Neural cell (in vitro differentiated cells): ENCODE data around the gene PLCB4. TPM values are rescaled to one million over a fixed set of nuclear protein-coding genes. Genes with fewer than 3 reads are reported as not detected.

Experiments used
- H2AFZ ChIP-seq: fragments of 200-600, 300-800 bp; sonication (generic), shearing (Covaris generic); 2 replicates; pipeline ENCODE4 v1.6.0; 2014; ENCODE audit warnings: low read depth, mild to moderate bottlenecking, antibody characterized with exemption, low read length, moderate library complexity
- H3F3A ChIP-seq: fragments of 200-600 bp; shearing (Covaris generic); 2 replicates; pipeline ENCODE4 v1.6.1; 2016; ENCODE audit warnings: mild to moderate bottlenecking, moderate library complexity, mixed read lengths, antibody characterized with exemption, low read length; ENCODE audit not compliant: insufficient read depth, poor library complexity, severe bottlenecking
- H3K27ac ChIP-seq: fragments of 200-600, 300-800 bp; sonication (generic), shearing (Covaris generic); 2 replicates; pipeline ENCODE4 v1.5.1; 2014; ENCODE audit warnings: mild to moderate bottlenecking, low read length, moderate library complexity
- H3K27me3 ChIP-seq: fragments of 300-800, 200-600 bp; sonication (generic), shearing (Covaris generic); 2 replicates; pipeline ENCODE4 v1.6.0; 2014; ENCODE audit warnings: mild to moderate bottlenecking, low read depth, low read length, moderate library complexity; ENCODE audit not compliant: insufficient read depth
- H3K36me3 ChIP-seq: fragments of 300-800, 200-600 bp; sonication (generic), shearing (Covaris generic); 2 replicates; pipeline ENCODE4 v1.5.1; 2014; ENCODE audit warnings: mild to moderate bottlenecking, antibody characterized with exemption, low read length, moderate library complexity; ENCODE audit not compliant: insufficient read depth
- H3K4me2 ChIP-seq: fragments of 300-800, 200-600 bp; sonication (generic), shearing (Covaris generic); 2 replicates; pipeline ENCODE4 v1.6.0; 2014; ENCODE audit warnings: mild to moderate bottlenecking, low read length
- H3K4me3 ChIP-seq: fragments of 300-800, 200-600 bp; sonication (generic), shearing (Covaris generic); 2 replicates; pipeline ENCODE4 v1.5.1; 2014; ENCODE audit warnings: mild to moderate bottlenecking, low read length, moderate library complexity
- H3K79me2 ChIP-seq: fragments of 200-600 bp; shearing (Covaris generic); replicated peaks from 2 replicates; pipeline ENCODE4 v1.6.0; 2014; ENCODE audit warnings: mild to moderate bottlenecking, low read length, moderate library complexity; ENCODE audit not compliant: insufficient read depth
- H3K9ac ChIP-seq: fragments of 300-800, 200-600 bp; sonication (generic), shearing (Covaris generic); 2 replicates; pipeline ENCODE4 v1.6.1; 2016; ENCODE audit warnings: mild to moderate bottlenecking, low read length, mixed read lengths
- H3K9me2 ChIP-seq: fragments of 200-600 bp; shearing (Covaris generic); 2 replicates; pipeline ENCODE4 v1.6.1; 2016; ENCODE audit warnings: mild to moderate bottlenecking, low read length, mixed read lengths; ENCODE audit not compliant: insufficient read depth
- H3K9me3 ChIP-seq: fragments of 200-600, 300-800 bp; sonication (generic), shearing (Covaris generic); 2 replicates; pipeline ENCODE4 v1.6.1; 2016; ENCODE audit warnings: mild to moderate bottlenecking, mixed run types, low read length, moderate library complexity, mixed read lengths
- H4K20me1 ChIP-seq: fragments of 200-600 bp; shearing (Covaris generic); 2 replicates; pipeline ENCODE4 v1.6.1; 2016; ENCODE audit warnings: mild to moderate bottlenecking, mixed run types; ENCODE audit not compliant: insufficient read depth
- EP300 ChIP-seq: fragments of 450-650 bp; conservative IDR thresholded peaks from 2 replicates; pipeline ENCODE4 v1.6.1; 2014; ENCODE audit warnings: antibody characterized with exemption, mild to moderate bottlenecking, moderate library complexity; ENCODE audit not compliant: poor library complexity, severe bottlenecking
- EZH2 ChIP-seq: fragments of 200-600, 300-800 bp; shearing (Covaris generic), sonication (generic); IDR thresholded peaks from 2 replicates; pipeline ENCODE4 v1.6.1; 2014; ENCODE audit warnings: antibody characterized with exemption, low read length, borderline replicate concordance, mild to moderate bottlenecking; ENCODE audit not compliant: insufficient read depth, poor library complexity, severe bottlenecking
- MXI1 ChIP-seq: fragments of 450-650 bp; conservative IDR thresholded peaks from 2 replicates; pipeline ENCODE4 v1.6.1; 2014; ENCODE audit warnings: antibody characterized with exemption, mild to moderate bottlenecking; ENCODE audit not compliant: poor library complexity, severe bottlenecking
- POLR2AphosphoS5 ChIP-seq: IDR thresholded peaks from 2 replicates; pipeline ENCODE4 v1.6.1; 2012
- RAD21 ChIP-seq: fragments of 450-650 bp; conservative IDR thresholded peaks from 2 replicates; pipeline ENCODE4 v1.6.1; 2014; ENCODE audit warnings: antibody characterized with exemption, mild to moderate bottlenecking, moderate library complexity
- SMC3 ChIP-seq: fragments of 450-650 bp; conservative IDR thresholded peaks from 2 replicates; pipeline ENCODE4 v1.6.1; 2014; ENCODE audit warnings: antibody characterized with exemption, mild to moderate bottlenecking, moderate library complexity; ENCODE audit not compliant: poor library complexity
- TAF1 ChIP-seq: IDR thresholded peaks from 2 replicates; pipeline ENCODE4 v1.6.1; 2012; ENCODE audit warnings: low read depth
- polyA plus RNA-seq: library from polyadenylated mRNA; depleted of rRNA; stranded (reverse); fragments of >200 nt; gene quantifications from 2 replicates; pipeline ENCODE4 v1.2.3, GENCODE V29; 2014
- TF ChIP-seq, protein P1 (sequence below): IDR thresholded peaks from 2 replicates; pipeline ENCODE4 v1.6.1; 2012; ENCODE audit warnings: borderline replicate concordance
- TF ChIP-seq, protein P2 (sequence below): fragments of 450-650 bp; IDR thresholded peaks from 2 replicates; pipeline ENCODE4 v1.5.1; 2014; ENCODE audit warnings: antibody characterized with exemption, mild to moderate bottlenecking, moderate library complexity; ENCODE audit not compliant: poor library complexity, severe bottlenecking

Gene PLCB4
- polyA plus RNA-seq, 1 donor from 2014 or later = 13.1 TPM

DNA sequence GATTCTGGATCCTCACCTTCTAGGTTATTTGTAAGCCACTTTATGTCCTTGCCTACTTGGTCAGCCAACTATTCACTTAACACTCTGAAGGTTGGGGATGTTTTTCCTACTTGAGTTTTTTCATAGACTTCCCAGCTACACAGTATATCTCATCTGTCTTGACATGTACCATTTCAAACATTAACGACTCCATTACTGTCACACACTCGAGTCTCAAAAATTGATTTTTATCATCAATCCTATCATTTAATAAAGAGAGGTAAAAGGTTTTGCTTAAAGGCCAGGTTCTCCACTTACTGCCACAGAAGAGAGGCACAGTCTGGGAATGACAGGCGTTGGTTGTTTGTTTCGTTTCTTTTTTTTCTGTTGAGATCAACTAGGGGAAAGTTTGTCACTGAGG lies 407.3 kb downstream of the PLCB4 start:
- Histone ChIP-seq H3K27ac (peak overlapping the region; percentile 4), H3K27me3 (no peaks in the 10 kb centered on the region), H4K20me1 (no peaks in the 10 kb centered on the region), H3K9me3 (no peaks in the 10 kb centered on the region), H3F3A (no peaks in the 10 kb centered on the region), H3K36me3 (no peaks in the 10 kb centered on the region), H2AFZ (no peak overlapping the region), H3K9ac (no peak overlapping the region), H3K9me2 (no peaks in the 10 kb centered on the region), H3K4me3 (no peak overlapping the region), H3K79me2 (no peaks in the 10 kb centered on the region), H3K4me2 (no peak overlapping the region)
- TF ChIP-seq EP300 (peak; percentile 65), MXI1 (no peak), TAF1 (no peak), SMC3 (no peak), POLR2AphosphoS5 (peak; percentile 65)
- TF ChIP-seq, protein P1, sequence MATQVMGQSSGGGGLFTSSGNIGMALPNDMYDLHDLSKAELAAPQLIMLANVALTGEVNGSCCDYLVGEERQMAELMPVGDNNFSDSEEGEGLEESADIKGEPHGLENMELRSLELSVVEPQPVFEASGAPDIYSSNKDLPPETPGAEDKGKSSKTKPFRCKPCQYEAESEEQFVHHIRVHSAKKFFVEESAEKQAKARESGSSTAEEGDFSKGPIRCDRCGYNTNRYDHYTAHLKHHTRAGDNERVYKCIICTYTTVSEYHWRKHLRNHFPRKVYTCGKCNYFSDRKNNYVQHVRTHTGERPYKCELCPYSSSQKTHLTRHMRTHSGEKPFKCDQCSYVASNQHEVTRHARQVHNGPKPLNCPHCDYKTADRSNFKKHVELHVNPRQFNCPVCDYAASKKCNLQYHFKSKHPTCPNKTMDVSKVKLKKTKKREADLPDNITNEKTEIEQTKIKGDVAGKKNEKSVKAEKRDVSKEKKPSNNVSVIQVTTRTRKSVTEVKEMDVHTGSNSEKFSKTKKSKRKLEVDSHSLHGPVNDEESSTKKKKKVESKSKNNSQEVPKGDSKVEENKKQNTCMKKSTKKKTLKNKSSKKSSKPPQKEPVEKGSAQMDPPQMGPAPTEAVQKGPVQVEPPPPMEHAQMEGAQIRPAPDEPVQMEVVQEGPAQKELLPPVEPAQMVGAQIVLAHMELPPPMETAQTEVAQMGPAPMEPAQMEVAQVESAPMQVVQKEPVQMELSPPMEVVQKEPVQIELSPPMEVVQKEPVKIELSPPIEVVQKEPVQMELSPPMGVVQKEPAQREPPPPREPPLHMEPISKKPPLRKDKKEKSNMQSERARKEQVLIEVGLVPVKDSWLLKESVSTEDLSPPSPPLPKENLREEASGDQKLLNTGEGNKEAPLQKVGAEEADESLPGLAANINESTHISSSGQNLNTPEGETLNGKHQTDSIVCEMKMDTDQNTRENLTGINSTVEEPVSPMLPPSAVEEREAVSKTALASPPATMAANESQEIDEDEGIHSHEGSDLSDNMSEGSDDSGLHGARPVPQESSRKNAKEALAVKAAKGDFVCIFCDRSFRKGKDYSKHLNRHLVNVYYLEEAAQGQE = peak; percentile 36

DNA sequence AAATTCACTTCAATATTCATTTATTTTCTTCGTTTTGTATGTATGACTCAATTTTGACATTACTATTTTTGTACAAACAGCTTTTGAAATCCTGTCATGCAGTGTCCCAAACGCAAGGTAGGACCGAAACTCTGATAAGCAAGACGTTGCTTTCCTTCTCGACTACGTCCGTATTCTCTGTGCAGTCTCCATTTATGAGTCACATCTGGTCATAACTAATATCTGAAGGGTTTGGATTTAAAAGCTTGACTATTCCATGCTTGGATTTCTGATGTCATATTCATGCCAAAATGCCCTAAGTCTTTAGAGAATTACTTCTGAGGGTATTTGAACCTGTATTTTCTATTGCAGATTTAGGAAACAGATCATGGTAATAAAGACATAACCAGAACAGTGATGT lies 407.8 kb downstream of the PLCB4 start:
- no peaks in the 10 kb centered on the region for H3K36me3 ChIP-seq
- H3F3A ChIP-seq = no peaks in the 10 kb centered on the region
- H4K20me1 ChIP-seq = no peaks in the 10 kb centered on the region
- TF ChIP-seq, protein P1 = peak; percentile 6
- no peak for TF ChIP-seq RAD21
- H3K27ac ChIP-seq = peak overlapping the region; percentile 4
- H2AFZ ChIP-seq = no peak overlapping the region
- no peaks in the 10 kb centered on the region for H3K79me2 ChIP-seq
- no peaks in the 10 kb centered on the region for H3K9me3 ChIP-seq
- H3K9ac ChIP-seq = no peak overlapping the region
- no peaks in the 10 kb centered on the region for H3K9me2 ChIP-seq
- no peaks in the 10 kb centered on the region for H3K27me3 ChIP-seq
- H3K4me2 ChIP-seq = no peak overlapping the region
- H3K4me3 ChIP-seq = no peak overlapping the region

DNA sequence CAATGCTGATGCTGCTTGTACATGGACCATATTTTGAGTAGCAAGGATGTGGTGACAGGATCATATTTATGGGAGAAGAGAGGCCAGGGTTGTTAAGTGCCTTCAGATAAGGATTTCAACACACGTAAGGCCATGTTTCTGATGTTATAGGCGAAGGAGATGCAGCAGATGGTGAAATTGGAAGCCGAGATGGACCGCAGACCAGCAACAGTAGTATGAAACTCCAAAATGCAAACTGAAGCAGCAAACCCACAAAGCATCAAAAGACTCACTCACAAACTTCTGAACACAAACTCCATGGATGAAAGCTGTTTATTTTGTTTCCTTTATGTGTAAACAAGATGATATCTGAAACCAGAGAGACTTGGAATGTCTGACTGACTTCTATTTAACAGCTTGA lies 409.9 kb downstream of the PLCB4 start:
- no peaks in the 10 kb centered on the region for H3K79me2 ChIP-seq
- H3K27me3 ChIP-seq = no peaks in the 10 kb centered on the region
- H3F3A ChIP-seq = no peaks in the 10 kb centered on the region
- no peak overlapping the region for H3K9ac ChIP-seq
- no peaks in the 10 kb centered on the region for H3K9me3 ChIP-seq
- H4K20me1 ChIP-seq = no peaks in the 10 kb centered on the region
- no peak for TF ChIP-seq MXI1
- TF ChIP-seq EZH2 = no peak
- TF ChIP-seq, protein P1 = no peak
- TF ChIP-seq POLR2AphosphoS5 = no peak
- no peak for TF ChIP-seq RAD21
- no peak for TF ChIP-seq SMC3
- TF ChIP-seq, protein P2, sequence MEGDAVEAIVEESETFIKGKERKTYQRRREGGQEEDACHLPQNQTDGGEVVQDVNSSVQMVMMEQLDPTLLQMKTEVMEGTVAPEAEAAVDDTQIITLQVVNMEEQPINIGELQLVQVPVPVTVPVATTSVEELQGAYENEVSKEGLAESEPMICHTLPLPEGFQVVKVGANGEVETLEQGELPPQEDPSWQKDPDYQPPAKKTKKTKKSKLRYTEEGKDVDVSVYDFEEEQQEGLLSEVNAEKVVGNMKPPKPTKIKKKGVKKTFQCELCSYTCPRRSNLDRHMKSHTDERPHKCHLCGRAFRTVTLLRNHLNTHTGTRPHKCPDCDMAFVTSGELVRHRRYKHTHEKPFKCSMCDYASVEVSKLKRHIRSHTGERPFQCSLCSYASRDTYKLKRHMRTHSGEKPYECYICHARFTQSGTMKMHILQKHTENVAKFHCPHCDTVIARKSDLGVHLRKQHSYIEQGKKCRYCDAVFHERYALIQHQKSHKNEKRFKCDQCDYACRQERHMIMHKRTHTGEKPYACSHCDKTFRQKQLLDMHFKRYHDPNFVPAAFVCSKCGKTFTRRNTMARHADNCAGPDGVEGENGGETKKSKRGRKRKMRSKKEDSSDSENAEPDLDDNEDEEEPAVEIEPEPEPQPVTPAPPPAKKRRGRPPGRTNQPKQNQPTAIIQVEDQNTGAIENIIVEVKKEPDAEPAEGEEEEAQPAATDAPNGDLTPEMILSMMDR = no peak
- TF ChIP-seq TAF1 = no peak
- no peak for TF ChIP-seq EP300
- H3K36me3 ChIP-seq = no peaks in the 10 kb centered on the region
- H3K27ac ChIP-seq = no peak overlapping the region
- H3K9me2 ChIP-seq = no peaks in the 10 kb centered on the region
- H3K4me3 ChIP-seq = no peak overlapping the region
- no peak overlapping the region for H3K4me2 ChIP-seq
- no peak overlapping the region for H2AFZ ChIP-seq
